ENCODE data around the gene ABCA13. TPM values are rescaled to one million over a fixed set of nuclear protein-coding genes. Genes with fewer than 3 reads are reported as not detected.

The ABCA13 gene
- total RNA-seq, 1 donor from 2014 or later = 0.69 TPM

GRCh38 chr7:48525736-48526732 is 354.8 kb downstream of the ABCA13 start:
- DNase-seq (ENCODE audit: low read depth) = no peak
- TF ChIP-seq CTCF (conservative IDR thresholded peaks at IDR 0.05; ENCODE audit: low read depth, low read length) = no peak
- no peak overlapping the region for H3K4me3 ChIP-seq (ENCODE audit: low read depth, low read length)

- TF ChIP-seq CTCF (conservative IDR thresholded peaks at IDR 0.05; ENCODE audit: low read depth, low read length) = no peak
- no peak overlapping the region for H3K4me3 ChIP-seq (ENCODE audit: low read depth, low read length)
Observed at GRCh38 chr7:48528646-48529045, 357.4 kb downstream of the ABCA13 start.

GRCh38 chr7:48537561-48537960 is 366.3 kb downstream of the ABCA13 start:
- no peak for DNase-seq (ENCODE audit: low read depth)
- no peak for TF ChIP-seq CTCF (conservative IDR thresholded peaks at IDR 0.05; ENCODE audit: low read depth, low read length)
- no peak overlapping the region for H3K4me3 ChIP-seq (ENCODE audit: low read depth, low read length)

More at GRCh38 chr7:48528646-48529045, 357.4 kb downstream of the ABCA13 start:
- DNase-seq (ENCODE audit: low read depth) = no peak

- no peak overlapping the region for H3K4me3 ChIP-seq (ENCODE audit: low read depth, low read length)
- no peak for DNase-seq (ENCODE audit: low read depth)
- TF ChIP-seq CTCF (conservative IDR thresholded peaks at IDR 0.05; ENCODE audit: low read depth, low read length) = no peak
Observed at GRCh38 chr7:48540746-48541145, 369.5 kb downstream of the ABCA13 start.

GRCh38 chr7:48548667-48549066 is 377.4 kb downstream of the ABCA13 start:
- H3K4me3 ChIP-seq (ENCODE audit: low read depth, low read length) = no peak overlapping the region
- no peak for TF ChIP-seq CTCF (conservative IDR thresholded peaks at IDR 0.05; ENCODE audit: low read depth, low read length)
- no peak for DNase-seq (ENCODE audit: low read depth)

GRCh38 chr7:48551652-48552051 is 380.4 kb downstream of the ABCA13 start:
- no peak for TF ChIP-seq CTCF (conservative IDR thresholded peaks at IDR 0.05; ENCODE audit: low read depth, low read length)
- no peak overlapping the region for H3K4me3 ChIP-seq (ENCODE audit: low read depth, low read length)
- DNase-seq (ENCODE audit: low read depth) = no peak
